Measurements from ENCODE around the gene VENTX.

- TF ChIP-seq CTCF (conservative IDR thresholded peaks at IDR 0.05; ENCODE audit: low read length) = no peak
- no peak for TF ChIP-seq EZH2phosphoT487 (IDR thresholded peaks at IDR 0.05; ENCODE audit: borderline replicate concordance)
These were observed 20.9 kb upstream of the VENTX start for GRCh38 chr10:133216776-133217175.

All from Loucy (cell line).